HUDEP-2 (cell line): ENCODE measurements around the gene GUCY2F.

Experiments used
- DNase-seq, 76 experiments: peaks; one replicate each; lab custom pipeline; 2025; ENCODE audit not compliant: unreplicated experiment in 76 of 76; lab: John Stamatoyannopoulos, UW

Gene GUCY2F

DNA sequence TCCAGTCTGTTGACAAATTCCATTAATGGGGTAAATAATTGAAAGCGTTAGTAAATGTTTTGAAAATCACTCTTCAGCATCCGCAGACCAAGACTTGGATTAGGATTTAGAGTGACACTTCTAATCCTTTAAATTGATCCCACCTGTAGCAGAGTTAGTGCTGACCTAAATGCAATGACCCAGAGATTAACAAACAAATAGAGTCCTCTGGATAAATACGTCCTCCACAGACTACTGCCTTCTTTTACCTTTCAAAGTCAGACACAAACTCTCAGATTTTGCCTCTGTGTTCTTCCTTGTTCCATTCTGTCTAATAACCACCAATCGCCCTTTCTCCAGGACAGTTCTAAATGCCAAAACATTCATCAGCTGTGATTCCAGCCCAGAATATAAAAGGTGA is at the start of gene GUCY2F:
GUCY2F (minus strand) TSS at position 101 of the 400 bp plus-strand sequence. CDS start 6,150 bp downstream, outside the sequence.
- no peak for DNase-seq

DNA sequence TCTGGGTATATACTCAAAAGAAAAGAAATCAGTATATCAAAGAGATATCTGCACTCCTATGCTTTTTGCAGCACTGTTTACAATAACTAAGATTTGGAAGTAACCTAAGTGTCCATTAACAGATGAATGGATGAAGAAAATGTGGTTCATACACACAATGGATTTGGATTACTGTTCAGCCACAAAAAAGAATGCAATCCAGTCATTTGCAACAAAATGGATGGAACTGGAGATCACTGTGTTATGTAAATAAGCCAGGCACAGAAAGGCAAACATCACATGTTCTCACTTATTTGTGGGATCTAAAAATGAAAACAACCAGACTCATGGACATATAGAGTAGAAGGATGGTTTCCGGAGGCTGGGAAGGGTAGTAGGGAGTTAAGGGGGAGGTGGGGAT is 37.1 kb upstream of the GUCY2F start:
- no peak for DNase-seq

DNA sequence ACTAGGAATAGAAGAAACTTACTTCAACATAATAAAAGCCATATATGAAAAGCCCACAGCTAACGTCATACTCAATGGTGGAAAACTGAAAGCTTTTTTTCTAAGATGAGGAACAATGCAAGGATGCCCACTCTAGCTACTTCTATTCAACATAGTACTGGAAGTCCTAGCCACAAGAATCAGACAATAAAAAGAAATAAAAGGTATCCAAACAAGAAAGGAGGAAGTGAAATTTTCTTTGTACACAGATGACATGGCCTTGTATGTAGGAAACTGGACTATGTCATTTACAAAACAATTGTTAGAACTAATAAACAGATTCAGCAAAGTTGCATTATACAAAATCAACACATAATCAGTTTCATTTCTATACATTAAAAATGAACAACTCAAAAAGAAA is 29.2 kb upstream of the GUCY2F start:
- no peak for DNase-seq

DNA sequence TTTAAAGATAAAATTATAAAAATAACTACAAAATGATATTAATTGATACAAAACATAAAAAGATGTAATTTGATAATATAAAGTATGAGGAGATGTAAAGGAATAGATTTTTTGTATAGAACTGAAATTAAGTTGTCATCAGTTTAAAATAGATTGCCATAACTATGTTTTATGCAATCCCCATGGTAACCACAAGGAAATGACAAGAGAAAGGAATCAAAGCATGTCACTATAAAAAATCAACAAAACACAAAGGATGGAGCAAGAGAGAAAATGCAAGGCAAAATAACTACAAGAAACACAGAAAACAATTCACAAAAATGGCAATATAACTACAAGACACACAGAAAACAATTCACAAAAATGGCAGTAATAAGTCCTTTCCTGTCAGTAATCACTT is 27.0 kb upstream of the GUCY2F start:
- no peak for DNase-seq

DNA sequence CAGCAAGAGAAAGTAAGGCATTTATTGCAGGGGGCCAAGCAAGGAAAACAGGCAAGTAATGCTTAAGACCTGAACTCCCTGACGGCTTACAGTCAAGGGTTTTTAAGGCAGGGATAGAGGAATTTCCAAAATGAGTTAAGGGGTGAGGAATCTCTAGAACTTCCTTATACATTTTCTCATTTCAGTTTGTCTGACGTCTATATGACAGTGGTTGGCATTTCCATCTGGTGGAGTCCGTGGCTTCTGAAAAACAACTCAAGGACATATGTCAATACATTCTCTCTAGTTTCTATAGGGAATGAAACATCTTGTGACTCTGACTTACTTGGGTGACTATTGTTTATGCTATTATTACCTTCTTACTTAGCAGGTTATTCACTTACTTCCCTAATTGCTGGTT is 19.3 kb upstream of the GUCY2F start:
- no peak for DNase-seq

DNA sequence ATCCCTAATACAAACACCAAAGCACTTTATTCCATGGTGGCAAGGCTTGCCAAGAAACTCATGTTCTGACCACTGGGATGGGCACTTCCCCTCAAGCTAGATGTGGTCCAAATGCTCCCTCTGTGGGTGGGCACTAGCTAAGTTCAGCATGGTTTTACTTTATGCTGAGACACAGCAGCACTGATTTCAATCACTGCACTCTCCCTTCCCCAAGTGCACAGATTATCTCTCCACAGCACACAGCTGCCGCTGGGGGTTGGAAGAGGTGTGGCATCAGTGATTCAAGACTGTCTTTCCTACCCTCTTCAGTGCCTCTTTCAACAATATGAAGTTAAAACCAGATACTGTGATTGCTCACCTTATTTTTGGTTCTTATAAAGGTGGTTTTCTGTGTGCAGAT is 16.5 kb upstream of the GUCY2F start:
- no peak for DNase-seq

DNA sequence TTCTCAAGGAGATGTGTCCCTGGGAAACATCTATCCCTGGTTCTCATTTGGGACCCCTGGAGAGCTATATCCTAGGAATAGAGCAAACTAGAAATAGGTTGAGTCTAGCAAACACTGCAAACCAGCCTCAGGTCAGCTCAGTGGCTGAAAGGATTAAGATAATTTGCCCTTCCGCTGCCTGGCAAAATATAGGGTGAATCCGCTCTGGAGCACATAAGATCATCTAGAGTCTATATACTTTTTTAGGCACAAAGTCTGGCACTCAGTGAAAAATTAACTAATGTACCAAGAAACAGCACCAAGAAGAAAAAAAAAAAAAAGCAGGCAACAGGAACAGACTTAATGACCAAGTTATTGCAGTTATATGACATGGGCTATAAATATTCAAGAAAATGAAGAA is 7.3 kb upstream of the GUCY2F start:
- no peak for DNase-seq

DNA sequence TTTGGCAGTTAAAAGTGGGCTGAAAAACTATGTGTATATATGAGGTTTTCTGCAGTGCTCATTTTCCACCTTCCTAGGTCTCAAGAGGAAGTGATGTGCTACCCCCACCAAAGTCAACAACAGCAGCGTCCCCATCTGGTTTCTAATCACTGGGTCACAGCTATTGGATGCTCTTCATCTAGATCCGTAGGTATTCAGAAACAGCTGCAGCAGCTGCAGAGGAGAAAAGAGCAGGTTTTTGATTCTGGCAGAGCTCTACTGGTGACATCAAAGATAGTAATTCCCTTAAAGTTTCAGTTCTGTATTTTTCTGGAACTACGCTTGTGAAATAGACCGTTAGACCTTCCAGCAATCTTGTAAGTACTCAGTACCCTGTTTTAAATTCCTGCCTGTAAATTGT is 5.8 kb upstream of the GUCY2F start:
- DNase-seq, result no peak

DNA sequence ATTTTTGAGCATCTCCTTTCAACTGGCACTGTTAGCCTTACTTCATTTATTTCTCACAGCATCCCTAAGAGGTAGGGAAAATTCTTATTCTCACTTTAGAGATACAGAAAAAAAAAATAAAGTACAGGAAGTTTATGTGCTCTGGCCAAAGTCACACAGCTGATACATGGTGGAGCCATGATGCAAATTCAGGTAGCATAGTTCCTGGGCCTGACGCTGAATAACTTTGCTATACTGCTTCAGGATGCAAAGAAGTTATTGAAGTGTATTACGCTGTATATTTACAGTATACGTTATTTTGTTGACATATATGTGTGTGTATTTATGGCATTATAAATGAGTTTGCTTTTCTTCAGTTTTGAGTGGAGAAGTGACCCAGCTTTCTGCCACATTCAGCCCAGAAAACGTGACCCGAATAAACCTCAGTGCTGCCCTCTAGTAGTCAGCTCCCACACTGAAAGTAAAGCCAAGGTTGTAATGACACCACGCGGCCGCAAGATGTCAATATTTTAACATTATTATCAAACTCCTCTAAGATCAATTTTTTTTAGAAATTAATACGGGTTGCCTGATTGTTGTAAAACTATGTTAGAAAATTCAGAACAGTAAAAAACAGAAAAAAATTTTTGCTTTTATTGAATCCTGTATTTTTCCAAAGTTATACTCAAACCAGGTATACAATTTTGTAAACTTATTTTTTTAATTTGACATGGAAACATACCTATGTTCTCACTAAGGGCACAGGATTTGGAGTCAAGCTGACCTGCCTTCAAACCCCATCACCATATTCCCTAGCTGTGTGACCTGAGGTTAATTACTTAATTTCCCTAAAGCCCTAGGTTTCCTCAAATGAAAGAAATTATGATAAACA is 3.8 kb upstream of the GUCY2F start:
- DNase-seq, result peak in 60 of 76 experiments; percentile 0 to 64 (median 18)

DNA sequence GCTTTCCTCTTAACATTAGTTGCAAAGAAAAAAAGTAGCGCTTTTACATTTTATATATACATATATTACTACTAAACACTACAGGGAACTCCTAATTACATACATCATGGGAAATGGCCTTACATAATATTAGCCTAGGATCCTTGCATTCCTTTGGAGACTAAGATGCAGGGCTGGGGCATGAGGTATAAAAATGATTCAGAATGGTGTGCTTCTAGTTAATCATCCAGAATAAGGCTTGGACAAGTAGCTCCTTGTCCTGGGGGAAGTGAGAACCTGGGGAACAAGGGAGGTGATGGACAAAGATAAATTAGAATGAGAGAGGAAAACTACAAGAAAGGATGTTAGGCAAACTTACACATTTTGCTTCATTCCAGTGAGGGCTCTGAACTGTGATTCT is 3.0 kb upstream of the GUCY2F start:
- DNase-seq, result no peak

DNA sequence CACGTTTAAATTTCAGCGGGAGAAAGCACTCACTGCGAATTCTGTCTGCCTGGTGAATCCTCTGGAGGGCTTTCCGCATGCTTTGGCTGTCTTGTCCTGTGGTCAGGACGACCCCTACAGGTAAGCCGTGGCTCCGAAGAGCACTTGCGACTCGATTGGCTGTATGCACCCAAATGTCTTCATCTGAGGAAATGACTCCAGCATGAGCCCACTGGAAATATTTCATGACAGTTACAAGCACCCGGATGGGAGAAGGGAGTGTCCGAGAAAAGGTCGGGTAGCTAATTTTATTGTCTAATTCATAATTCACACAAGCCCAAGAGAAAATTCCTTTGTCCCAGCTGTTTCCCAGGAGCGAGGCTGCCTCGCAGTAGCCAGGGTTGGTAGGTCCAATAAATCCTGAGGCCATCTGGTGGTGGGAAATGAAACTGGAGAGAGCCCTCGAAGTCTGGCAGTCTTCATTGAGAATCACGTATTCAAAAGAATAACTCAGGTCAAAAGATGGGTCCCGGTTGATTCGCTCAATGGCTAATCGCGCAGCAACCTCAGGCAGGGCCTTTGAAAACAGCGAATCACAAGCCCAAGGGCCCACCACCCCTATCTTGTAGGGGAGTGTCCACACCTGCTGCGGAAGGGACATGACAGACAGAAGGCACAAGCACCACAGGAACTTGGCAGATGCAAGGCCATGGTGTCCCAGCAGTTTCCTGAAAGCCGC is 6.6 kb downstream of the GUCY2F start:
- peak in 17 of 76 experiments; percentile 0 to 32 (median 3) for DNase-seq

DNA sequence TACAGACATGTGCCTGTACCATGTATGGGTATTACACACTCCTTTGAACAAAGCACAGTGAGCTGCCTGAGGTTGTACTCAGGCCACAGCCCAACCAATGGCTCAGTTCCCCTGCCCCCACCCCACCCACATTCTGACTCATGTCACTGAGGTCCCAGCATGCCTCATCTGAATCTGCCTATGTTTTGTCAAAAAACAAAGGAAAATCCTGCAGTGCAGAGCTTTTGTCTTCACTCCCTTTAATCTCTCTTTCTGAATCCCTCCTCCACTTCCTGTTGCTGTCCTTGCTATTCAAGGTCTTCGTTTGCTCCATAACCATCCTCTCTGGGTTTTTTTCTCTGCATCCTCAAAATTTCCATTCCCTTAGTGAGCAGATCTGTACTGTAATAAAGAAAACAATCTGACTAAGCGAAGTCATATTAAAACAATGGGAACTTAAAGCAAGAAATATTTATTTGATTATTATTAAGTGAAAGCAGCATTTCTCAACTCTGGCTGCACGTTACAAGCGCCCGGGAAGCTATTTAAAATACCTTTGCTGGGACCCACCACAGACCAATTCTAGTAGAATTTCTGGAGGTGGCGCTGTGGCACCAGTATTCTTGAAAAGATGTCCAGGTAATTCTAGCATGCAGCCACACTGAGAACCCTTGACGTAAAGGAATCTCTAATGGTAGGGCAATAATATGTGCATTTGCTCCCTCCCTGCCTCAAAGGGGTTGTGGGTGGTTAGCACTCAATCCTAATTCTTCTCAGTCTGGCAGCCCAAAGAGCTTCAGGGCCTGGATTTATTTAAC is 8.7 kb downstream of the GUCY2F start:
- DNase-seq, result peak in 19 of 76 experiments; percentile 0 to 26 (median 2)

DNA sequence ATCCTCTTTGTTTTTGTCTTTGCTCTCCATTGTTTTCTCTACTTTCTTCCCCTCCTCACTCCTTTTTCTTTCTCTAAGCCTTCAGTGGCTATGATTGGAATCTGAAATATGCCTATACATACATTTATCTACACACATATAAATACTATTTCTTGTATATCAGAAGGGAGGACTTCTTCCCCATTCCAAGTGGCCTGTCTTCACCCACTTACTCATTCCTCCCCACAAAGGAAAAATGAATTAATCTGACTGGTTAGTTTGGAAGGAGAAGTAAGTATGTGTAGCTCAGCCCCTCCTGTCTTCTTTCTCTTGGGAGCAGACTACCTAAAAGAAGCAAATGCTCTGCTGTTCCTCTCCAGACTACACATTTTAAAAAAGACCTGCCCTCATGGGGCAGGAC is 17.7 kb downstream of the GUCY2F start:
- DNase-seq, result no peak

DNA sequence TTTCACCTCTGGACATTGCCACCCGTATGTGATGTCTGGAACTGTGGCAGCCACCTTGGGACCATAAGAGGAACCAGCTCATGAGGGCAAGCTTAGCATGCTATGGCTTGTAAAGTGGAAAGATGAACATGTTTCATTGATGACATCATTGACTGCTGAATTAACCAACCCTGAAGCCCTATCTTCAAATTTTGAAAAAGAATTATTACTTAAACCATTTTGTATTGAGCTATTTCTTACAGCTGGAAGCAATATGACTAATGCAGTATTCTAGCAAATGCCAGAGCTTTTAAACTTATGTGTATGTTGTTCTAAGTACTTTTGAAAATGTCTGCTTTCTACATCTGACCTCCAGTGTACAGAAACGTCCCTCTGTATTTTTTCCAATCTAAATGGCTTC is 18.1 kb downstream of the GUCY2F start:
- DNase-seq, result no peak

DNA sequence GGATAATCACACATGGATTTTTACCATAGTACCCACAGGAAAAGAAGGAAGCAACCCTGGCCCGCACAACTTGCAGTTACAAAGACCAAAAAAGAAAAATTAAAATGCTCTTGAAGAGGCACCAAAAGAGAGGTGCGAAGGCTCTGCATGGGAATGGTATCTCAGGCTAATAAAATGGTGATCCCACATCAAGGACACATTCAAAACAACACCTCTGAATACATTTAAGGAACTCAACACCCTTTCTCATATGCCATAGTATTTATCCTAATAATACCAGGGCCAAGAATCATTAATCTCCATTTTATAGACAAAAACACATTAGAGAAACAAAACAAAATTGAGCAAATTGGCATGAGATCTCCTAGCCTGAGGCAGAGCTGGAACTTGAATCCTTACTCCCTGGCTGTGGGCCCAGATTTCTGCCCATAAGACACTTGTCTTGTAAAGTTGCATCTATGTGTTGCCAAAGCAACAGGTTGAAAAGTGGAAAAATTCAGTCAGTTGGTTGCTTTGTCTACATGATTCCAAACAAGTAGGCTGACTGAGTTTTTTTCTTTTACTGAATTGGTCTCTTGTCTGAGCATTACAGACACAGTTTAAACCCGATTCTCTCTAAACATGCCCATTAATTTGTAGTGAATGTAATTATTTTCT is 33.5 kb downstream of the GUCY2F start:
- DNase-seq, result no peak

DNA sequence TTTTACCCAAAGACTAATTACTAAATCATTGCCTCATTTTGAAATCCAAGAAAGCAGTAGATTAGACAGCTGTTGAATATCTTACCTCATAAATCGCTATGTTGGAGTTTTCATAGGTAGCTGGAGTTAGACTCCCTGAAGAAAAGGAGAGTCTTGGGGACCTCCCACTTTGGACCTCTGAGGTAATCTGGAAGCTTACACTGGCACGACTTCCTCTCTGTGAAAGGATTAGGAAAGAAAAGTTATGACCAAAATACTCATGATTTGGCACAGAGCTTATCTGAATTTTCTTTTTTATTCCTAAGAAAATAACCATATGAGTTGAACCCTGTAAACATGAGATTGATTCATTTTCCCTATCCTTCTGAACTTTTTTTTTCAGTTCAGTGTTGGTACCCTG is 40.6 kb downstream of the GUCY2F start:
- DNase-seq, result no peak

DNA sequence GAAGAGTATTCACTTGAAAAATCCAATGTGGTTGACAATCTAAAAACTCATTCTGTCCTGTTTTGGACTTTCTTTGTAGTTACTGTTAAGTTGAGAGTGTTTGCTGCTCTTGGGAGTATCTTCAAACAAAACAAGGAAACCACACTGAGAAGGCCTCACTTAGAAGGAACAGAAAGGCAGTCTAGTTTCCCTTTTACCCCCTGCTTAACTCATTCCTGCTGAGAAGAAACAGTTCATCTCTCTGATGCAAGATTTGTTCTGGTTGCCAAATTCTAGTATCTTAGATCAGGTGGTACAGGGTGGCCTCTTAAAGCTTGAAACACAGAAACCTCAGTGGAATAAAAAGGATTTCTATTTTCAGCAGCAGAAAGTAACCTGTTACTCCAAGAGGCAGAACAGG is 41.4 kb downstream of the GUCY2F start:
- no peak for DNase-seq

DNA sequence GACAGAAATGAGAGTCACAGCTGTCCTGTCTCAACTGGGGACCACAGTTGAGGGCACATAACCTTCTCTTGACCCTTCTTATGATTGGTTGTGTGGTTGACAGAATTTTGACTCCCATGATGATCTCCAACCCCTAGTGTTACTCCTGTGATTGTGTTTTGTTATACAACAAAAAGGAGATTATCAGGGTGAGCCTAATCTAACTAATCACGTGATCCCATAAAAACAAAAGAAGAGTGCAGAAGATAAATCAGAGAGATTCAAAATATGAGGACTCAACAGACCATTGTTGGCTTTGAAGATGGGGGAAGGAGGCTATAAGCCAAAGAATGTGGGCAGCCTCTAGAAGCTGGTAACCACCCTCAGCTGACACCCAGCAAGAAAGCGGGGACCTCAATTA is 72.7 kb downstream of the GUCY2F start:
- no peak for DNase-seq

DNA sequence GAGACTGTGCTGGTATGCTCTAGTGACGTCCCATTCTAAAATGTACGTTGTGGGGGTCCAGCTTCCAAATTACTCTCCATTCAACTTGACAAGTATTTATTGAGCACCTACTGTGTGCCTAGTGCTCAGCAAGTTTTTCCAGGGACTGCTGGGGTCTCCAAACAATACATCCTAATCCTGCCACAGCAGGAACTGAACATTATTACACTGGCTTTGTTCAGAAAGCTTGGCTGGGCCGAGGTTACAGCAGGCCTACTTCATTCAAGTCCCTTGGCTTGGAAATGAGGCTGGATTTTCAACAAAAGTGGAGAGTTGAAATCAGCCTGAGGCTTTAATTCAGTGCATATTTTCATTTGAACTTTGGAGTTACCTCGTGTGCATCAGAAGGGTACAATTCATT is 78.0 kb downstream of the GUCY2F start:
- DNase-seq, result no peak

DNA sequence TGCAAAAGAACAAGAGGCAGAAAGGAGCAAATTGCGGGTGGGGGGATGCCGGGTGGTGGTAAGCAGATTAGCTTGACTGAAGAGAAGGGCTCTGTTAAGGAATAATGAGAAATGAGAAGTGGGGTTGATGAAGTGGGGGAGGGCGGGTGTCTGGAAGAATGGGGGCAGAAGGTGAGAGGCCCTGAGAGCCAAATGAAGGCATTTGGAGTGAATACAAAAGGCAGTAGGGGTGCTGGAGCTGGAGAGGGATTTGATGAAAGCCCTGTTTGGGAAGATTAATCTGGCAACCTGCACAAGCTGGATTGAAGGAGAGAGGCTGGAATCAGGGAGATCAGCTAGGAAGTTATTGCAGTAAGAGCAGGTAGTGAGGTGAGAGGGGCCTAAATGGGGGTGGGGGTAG is 82.1 kb downstream of the GUCY2F start:
- DNase-seq, result no peak

DNA sequence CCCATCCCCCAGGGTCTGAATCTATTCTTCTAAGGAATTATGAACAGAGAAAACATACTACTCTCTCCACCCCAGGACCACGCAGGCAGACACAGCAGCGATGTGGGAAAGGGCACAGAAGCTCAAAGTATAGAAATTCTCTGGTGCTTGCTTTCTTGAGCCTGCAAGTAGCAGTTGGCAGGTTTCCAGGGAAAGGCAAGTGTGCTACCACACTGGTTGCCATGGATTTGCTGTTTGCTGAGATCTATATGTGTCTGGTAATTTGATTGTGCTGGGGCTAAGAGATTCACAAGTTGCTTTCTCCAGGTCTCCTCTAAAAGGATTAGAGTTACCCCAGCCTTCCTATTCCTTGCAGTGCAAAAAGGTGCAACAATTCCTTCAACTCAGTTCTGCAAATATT is 83.1 kb downstream of the GUCY2F start:
- no peak for DNase-seq
